GM21390 (cell line): ENCODE measurements around the gene ZNF683.
"Not testable (repeated sequence)": the region's sequence is repeated elsewhere in the genome, so short reads cannot be mapped to it uniquely, and the experiment has no call there.

ENCODE experiments used
- ATAC-seq: cut with Tn5 transposase; IDR thresholded peaks from one replicate; pipeline ENCODE4 v1.9.1; 2021; ENCODE audit not compliant: unreplicated experiment

Gene ZNF683

DNA sequence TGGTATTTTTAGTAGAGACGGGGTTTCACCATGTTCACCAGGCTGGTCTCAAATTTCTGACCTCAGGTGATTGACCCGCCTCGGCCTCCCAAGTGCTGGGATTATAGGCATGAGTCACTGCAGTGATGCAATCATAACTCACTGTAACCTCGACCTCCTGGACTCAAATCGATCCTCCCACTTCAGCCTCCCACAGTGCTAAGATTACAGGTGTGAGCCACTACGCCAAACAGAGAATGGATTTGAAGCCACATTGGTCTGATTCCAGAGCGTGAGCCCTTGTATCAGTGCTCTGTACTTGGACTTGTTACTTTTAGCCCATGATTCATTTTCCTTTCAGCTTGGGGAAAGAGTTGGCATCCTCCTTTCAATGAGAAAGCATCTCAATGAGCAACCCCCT lies 14.9 kb upstream of the ZNF683 start:
- no peak for ATAC-seq

DNA sequence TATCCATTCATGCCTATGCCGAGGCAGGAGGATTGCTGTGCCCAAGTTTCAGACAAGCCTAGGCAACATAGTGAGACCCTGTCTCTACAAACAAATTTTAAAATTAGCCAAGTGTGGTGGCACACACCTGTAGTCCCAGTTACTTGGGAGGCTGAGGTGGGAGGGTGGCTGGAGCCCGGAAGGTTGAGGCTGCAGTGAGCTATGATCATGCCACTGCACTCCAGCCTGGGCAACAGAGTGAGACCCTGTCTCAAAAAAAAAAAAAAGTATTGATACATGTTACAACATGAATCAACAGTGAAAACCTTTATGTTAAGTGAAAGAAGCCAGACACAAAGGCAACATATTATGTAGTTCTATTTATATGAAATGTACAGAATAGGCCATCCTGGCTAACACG lies 12.5 kb upstream of the ZNF683 start:
- not testable (repeated sequence) for ATAC-seq

DNA sequence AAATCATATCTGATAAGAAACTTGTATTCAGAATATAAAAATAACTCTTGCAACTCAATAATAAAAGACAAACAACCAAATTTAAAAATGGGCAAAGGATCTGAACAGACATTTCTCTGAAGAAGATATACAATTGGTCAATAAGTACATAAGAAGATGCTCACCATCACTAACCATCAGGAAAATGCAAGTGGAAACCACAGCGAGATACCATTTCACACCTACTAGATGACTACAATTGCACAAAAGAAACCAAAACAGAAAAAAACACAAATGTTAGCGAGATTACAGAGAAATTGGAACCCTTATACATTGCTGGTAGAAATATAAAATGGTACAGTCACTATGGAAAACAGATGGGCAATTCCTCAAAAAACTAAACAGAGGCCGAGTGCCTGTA lies 11.5 kb upstream of the ZNF683 start:
- ATAC-seq, result no peak

DNA sequence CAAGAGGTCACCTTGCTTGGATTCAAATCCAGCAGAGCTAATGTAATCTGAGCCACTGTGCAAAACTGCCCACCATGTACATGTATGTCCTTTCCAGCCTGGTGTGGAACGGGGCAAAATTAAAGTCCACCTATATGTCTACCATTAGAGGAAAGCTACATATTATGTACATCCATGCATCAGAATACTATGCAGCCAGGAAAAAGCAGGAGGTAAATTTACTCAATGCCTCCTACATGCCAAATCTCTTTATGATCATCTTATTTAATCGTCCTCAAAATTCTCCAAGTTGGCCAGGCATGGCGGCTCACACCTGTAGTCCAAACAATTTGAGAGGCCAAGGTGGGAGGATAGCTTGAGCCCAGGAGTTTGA lies 6.3 kb upstream of the ZNF683 start:
- ATAC-seq, result no peak

DNA sequence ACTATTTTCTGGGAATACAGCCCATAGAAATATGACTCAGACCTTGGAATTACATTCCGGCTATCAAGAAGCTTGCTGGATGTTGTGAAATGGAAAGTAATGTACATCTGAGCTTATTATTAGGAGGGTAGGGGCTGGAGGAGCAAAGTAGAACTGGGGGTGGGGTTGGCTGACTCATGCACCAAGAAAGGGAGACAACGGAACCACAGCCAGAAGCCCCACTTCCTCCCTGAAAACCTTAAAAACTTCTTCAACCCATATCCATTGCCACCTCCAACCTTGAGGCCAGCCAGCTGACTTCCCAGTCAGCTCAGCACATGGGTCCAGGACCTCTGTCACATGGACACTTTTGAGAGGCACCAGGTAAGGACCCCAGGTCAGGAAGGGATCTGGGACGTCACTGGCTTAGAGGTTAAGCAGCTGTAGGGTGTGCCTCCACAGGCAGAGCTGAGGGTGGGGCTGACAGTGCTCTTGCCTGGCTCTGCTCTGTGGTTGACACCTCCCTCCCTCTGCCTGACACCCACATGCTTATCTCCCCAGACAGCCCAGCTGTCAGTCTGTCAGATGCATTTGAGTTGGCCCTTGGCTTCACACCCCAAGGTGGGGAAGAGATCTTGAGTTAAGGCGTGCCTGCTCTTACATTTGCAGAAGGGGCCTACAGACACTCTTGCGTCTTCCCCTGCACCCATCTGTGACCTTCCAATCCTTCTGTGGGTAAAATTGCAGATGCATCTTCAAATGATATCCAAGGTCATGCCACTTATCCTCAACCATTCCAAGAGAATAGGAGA lies 5.7 kb upstream of the ZNF683 start:
- ATAC-seq, result peak; percentile 88

DNA sequence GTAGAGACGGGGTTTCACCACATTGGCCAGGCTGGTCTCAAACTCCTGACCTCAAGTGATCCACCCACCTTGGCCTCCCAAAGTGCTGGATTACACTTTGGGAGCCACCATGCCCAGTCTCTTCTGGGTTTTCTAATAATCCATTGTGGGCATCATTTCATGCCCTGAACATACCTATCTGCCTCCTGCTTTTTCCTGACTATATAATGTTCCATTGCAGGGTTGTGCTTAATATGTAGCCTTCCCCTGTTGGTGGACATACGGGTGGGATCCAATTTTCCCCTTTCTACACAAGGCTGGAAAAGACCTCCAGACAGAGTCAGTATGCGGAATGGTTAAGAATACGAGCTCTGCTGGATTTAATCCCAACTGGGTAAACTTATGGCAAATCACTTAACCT lies 3.5 kb upstream of the ZNF683 start:
- ATAC-seq, result no peak

DNA sequence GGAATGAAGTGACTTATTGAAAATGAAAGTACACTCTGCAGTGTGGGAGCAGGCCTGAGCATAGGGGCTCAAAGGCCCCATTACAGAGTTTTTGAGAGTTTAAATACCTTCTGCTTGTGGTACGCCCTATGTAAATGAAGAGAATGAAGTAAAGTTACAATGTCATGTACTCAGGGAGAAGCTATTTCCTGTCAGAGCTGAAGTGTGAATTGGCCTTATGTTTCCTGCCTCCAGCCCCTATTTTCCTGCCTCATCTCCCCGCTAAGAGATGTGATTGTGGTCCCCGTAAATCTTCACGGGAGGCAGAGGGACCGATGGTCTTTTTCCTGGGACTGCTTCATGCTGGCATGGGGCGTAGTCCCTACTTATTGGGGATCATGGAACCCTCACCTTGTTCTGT lies 2.5 kb upstream of the ZNF683 start:
- no peak for ATAC-seq

DNA sequence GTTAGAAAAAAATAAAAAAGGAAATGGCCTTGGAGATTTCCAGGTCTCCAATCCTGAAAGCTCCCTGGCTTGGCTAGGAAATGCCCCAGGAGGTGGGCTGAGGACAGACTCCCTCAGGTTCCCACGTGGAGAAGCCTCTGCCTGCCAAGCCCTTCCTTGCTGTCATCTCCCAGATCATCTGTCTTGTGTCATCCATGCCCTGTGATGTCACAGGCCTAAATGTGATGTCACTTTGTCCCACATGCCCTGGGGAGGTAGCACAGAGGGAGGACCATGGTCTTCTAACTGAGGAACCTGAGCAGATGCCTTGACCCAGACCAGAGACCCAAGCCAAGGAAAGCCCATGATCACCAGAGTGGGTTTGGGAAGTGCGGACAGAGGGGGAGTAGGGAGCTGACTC lies 1.8 kb upstream of the ZNF683 start:
- not testable (repeated sequence) for ATAC-seq

DNA sequence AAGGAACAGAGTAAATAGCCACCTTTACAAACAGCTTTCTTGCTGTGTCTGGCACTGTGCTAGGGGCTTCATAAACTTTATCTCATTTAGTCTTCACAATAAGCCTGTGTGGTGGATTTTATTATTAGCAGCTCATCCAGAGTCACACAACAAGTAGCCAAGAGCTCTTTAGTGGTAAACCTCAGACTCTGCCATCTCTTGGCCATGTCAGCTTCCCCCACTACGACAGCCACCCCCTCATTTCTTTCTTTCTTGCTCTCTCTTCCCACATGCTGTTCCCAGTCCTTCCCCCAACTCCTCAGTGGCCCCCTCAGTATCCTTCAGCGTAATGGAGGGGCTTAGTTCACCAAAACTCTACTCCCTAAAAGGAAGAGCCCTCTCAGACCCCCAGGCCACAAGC lies 1.2 kb upstream of the ZNF683 start:
- no peak for ATAC-seq

DNA sequence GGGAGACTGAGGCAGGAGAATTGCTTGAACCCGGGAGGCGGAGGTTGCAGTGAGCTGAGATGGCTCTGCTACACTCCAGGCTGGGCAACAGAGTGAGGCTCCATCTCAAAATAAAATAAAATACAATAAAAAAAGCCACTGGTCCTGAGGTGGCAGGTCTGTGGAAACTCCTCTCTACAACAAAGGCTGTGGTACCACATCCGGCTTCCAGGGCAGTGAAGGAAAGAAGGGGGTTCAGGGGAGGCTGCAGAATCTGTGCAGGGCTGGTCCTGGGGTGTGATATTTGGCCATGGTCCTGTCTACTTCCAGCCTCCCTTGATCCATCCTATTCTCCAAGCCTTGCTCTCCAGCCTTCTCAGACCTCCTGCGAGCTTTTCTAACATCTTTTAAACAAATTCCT lies 731 bp upstream of the ZNF683 start:
- ATAC-seq, result no peak

DNA sequence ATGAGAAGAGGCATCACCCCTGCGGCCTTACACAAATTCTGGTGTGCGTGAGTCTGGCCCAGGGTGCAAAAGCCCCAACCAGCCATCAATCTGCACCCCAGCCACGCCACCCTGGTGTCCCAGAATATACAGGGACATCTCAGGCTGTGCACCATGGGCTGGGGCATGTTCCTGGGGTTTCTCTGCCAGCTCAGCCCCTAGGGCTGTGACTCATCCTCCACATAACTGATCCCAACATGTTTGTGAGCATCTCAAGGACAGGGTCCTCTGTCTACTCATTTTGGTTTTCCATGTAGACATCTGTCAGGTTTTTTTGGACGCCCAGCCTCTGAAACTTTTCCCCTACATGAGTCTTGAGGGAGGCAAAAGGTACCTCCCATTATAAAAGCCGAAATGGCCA lies 511 bp downstream of the ZNF683 start:
- no peak for ATAC-seq

DNA sequence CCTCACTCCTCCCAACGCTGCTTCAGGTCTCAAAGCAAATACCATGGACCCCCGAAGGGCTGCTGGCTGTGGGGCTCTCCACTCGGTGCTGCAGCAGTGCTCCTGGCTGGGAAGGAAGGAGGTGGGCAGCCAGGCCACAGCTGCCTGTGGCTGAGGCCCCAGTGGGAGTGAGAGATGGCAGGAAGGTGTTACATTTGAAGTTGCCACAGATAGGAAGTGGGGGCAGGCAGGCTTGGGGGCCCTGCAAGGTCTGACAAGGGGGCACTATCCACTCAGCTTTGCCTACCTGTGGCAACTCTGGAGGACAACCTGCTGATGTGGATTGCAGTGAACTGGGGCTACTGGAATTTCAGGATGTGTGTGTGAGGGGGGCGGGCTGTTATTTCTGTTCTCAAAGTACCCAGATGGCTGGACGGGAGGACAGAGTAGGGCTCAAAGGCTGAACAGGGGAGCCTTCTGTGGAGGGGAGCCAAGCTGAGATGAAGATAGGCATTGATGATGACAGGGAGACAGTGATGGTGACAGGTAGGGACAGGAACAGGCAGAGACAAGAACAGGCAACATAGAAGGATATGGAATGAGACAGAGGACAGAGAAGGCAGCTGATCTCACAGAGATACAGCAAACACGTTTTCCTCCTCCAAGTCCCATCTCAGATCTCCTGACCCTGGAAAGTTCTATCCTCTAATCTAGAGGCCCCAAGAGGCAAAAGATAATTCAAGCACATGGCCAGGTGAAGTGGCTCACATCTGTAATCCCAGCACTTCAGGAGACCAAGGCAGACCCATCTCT lies 1.8 kb downstream of the ZNF683 start:
- no peak for ATAC-seq

DNA sequence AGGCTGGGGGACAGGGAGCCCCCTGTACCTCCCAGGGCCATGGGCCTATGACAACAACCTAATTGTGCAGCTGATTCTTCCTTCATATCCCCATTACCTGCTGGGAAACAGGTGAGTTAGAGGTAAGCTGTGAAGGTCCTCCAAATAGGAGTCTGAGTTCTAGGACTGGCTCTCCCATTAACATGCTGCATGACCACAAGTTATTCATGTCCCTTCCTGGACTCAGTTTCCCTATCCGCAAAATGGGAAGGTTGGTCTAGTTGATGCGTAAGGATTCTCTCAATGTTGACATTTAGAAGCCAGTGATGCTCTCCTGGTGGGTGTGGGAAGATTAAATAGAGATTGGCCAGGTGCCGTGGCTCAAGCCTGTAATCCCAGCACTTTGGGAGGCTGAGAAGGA lies 4.1 kb downstream of the ZNF683 start:
- no peak for ATAC-seq

DNA sequence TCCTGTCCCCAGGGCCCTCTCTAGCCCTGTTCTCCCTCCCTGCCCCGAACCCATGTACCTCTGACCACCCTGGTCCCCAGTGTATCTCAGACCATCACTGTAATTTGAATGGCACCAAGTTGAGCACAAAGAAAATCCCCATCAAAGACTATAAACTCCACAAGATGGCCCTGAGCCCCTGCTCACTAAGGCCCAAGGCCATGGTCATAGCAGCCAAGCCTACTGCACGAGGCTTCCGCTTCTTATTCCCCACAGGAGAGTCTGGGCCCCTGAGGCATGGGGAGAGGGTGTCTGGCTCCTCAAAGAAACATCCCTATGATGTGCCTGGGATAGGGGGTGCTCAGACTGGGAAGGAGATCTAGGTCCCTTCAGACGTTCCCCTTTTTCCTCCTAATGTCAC lies 4.5 kb downstream of the ZNF683 start:
- ATAC-seq, result no peak

DNA sequence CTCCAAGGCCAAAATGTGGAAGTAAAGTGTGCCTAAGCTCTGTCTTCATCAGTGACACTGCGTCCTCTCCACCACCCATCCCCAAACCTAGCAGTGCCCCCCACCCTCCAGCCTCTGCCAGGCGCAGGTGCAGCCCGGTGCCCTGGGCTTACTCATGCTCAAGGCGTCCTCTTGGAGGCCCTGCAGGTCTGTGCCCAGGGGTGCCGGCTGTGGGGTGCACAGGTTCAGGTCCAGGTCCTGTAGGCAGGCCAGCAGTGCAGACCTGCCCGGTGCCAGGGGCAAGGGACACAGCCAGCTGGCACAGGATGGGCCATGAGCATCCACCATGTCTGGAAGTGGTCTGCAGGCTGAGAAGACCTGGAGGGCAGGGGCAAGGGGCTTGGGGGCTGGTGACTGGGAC lies 5.1 kb downstream of the ZNF683 start:
- ATAC-seq, result no peak

DNA sequence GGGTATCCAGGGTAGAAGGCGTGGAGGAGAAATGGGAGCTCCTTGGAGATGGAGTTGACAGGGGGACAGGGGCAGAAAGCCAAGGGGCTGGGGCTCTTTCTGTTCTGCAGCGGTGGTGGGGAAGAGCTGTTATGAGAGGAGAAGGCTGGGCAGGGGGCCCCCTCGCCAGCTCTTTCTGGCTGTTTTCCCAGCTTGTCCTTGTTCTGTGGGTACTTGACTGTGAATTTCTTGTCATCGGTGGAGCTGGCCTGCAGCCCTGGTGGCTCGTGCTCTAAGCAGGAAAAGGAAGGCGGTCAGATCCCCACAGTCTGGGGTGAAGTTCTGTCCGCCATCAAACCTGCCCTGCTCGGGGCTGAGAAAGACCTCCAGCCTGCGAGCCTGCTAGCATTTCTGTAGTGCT lies 7.6 kb downstream of the ZNF683 start:
- no peak for ATAC-seq

DNA sequence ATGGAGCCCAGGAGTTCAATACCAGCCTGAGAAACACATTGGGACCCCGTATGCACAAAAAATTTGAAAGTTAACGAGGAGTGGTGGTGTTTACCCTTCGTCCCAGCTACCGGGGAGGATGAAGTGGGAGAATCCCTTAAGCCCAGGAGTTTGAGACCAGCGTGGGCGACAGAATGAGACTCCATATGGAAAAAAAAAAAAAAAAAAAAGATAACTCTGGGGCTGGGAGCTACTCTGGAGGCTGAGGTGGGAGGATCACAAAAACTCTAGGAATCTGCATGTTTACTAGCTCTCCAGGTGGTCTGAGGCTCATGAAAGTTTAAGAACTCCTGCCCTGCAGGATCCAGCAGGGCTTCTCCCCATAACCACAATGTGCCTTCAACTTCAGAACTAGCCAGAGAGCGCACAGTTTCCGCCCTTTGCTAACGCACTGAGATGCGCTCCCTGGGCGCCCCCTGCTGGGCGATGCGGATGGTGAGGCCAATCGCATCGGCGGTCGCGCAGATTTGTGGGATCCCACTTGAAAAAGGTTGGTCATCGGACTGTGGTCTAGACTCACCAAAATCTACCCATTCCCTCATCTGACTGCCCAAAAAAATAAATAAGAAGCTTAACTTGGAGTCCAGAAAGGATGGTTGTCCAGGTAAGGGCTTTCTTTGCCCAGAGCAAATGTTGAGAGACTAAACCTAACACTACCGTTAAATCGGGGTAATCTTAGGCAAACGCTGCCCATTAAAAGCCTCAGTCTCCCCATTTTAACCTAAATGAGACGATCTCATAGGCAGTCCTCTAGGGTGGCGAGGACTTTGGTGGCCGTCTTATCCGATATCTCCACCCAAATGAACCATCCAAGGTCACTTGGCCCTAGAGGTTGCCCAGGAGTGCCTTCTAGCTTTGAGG lies 8.8 kb downstream of the ZNF683 start:
- ATAC-seq, result no peak

DNA sequence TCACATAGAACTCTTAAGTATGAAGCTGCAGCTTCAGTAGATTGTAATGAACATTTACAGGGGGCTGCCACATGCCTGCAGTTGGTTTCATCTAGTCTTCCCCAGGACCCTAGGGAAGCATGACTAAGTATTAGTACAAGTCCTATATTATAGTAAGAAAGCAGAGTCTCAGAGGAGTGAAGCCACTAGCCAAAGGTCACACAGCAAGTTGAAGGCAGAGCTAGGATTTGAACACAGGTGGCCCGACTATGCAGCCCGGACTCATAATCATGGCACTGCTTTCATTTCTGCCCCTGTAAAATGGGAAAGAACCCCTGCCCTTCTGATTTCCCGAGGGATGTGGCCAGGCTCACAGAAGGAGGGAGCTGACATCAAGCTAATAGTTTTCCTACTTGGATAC lies 10.2 kb downstream of the ZNF683 start:
- no peak for ATAC-seq

DNA sequence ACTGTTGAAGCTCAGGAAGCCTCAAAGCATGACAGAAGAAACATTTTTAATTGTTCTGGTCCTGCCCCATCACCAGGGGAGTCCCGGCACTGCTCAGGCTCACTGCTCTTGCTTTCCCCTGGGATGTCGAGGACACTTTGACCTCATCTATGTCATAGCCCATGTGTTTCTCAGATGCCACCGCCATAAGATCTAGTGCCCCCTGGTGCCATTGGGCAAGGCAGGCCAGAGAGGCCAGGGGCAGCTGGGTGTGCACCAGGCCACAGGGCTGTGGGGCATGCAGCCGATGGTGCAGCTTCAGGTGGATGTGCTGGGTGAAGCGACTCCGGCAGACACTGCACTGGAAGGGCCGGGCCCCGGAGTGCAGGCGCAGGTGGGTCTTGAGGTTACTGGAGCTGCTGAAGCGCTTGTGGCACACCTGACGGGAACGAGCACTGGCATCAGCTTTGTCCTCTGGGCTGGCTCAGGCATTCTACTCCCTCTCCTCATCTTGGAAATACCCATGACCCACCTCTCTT lies 10.9 kb downstream of the ZNF683 start:
- ATAC-seq, result no peak

DNA sequence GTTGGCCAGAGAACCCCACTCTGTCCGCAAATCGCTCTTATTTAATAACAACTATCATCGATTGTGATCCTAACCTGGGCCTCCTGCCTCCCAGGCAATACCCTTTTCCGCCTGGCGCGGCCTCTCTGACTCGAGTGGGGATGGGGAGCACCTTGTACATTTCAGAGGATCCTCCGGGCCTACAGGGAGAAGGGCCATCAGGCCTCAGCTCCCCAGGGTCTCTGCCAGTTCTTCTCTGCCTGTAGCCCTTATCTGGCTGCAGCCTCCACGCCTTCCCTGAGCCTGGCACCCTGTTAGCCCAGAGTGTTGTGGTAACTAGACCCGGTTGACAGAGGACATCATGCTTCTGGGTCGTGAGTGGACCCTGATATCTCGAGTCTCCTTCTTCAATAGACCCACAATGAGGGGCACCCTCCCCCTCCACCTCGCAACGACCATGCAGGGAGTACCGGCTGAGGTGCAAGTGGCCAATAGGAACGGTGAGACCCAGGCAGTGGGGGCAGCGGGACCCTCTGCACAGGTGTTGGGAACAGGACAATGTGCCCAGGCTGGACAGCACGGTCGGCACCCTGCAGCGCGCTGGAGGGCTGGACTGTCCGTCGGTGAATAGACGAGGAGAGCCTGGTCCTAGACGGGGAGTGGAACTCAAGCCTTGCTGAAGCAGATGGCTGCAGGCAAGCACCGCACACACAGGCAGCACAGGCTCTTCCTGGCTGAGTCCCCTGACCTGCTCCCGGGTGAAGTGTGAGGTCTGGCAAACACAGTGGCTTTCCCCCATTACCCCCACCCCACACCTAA lies 11.5 kb downstream of the ZNF683 start:
- no peak for ATAC-seq
